Measurements from ENCODE around the gene ALOX15. TPM values are rescaled to one million over a fixed set of nuclear protein-coding genes. Genes with fewer than 3 reads are reported as not detected.
"Not testable (repeated sequence)": the region's sequence is repeated elsewhere in the genome, so short reads cannot be mapped to it uniquely, and the experiment has no call there.

ALOX15 gene
- 0.13 TPM in 1 of 2 replicates, not detected in the other for total RNA-seq (2014; rRNA removed; shearing (Covaris generic))

- no peak for DNase-seq (ENCODE audit: low spot score)
Measured at GRCh38 chr17:4641297-4642195, at the start of gene ALOX15. TSS of gene ALOX15 (minus strand) at chr17:4641678. CDS start at chr17:4641651, 27 bp downstream.

DNA sequence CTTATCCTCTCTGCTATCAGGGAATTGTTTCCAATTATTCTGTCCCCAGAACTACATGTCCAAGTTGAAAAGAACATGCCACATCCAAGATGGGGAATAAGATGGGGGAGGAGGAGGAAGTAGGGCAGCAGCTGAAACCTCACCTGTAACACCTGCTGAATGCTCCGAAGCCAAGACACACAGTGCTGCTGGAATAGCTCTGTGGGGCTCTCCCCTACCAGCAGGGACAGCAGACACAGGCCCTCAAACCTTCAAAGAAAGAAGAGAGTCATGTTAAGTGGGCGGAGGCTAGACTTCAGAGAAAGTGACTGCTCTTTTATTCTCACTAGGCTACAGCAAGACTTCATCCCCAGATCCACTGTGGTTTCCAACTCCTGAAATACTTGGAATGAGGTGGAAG, 49.3 kb upstream of the ALOX15 start:
- no peak for DNase-seq (ENCODE audit: low spot score)

GRCh38 chr17:4689872-4690271, 48.4 kb upstream of the ALOX15 start:
- DNase-seq (ENCODE audit: low spot score), result not testable (repeated sequence)

DNA sequence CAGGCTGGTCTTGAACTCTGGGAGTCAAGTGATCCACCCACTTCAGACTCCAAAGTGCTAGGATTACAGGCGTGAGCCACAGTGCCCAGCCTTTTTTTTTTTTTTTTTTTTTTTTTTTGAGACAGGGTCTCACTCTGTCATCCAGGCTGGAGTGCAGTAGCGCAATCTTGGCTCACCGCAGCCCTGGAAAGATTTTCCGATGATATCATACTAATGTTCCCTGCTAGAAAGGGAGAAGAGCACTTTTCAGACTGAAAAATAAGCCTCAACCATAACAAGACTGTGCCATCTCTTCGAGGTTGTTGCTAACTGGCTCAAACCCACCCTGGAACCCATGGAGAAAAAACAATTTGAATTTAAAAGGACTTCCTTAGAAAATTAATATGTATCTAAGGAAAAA, 42.3 kb upstream of the ALOX15 start:
- DNase-seq (ENCODE audit: low spot score), result not testable (repeated sequence)

- peak; percentile 61 for DNase-seq (ENCODE audit: low spot score)
Measured at GRCh38 chr17:4679658-4680057, 38.2 kb upstream of the ALOX15 start.

DNA sequence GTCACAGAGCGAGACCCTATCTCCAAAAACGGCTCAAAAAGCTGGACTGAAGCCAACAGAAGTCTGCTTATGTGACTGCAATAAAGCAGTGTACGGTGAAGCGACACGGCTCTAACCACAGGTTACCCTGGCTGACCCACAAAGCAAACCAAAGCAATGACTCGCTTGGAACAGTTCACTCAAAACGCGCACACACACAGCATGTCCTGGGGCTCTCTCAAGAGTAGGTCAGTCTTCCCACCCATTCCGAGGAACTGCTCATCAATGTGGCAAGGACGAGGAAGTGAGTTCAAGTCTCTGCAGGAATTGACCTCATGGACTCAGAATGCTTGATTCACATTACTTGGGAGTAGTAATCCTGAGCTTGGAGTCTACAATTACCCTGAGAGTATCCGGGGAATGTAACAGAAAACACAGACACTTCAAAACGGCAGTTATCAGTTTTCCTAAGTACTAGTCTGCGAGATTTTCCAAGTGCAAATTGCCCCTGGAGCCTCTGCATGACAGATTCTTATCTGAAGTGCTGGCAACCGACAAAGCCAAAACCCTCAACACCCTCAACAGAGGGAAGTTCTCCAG, 37.1 kb upstream of the ALOX15 start:
- DNase-seq (ENCODE audit: low spot score), result peak; percentile 19

GRCh38 chr17:4676791-4677190, 35.3 kb upstream of the ALOX15 start:
- DNase-seq (ENCODE audit: low spot score), result no peak

GRCh38 chr17:4675791-4676190, 34.3 kb upstream of the ALOX15 start:
- no peak for DNase-seq (ENCODE audit: low spot score)

- no peak for DNase-seq (ENCODE audit: low spot score)
Measured at GRCh38 chr17:4674685-4674998, 33.2 kb upstream of the ALOX15 start.

DNA sequence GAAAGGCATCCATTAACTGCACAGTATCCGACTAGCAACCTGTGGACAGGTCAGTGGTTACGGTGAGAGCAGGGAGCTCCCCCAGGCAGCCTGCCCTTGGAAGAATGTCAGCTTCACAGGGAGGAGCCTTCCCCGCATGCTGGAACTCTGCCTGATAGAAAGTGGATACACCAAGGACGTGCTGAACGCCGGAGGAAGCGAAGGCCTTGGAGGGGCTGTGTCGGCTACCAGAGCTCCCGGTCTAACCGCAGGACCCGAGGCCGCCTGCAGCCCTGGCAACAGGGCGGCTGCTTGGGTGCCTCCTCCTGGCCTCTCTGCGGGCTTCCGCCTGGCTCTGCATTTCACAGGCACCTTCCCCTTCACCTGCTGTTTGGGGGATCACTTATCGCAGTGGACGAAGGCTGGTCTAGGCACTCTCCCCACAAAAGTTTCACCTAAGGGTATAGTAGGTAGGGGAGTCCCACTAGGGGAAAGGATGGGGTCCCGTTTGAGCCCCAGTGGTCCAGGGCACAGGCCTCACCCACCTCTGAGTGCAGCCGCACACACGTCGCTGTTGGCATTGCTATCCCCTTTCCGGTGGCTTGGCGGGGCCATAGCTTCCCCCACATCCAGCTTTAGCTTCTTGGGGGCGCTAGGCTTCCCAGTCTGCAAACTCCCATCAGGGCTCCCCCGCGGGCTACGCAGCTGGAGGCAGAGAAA, 32.7 kb upstream of the ALOX15 start:
- DNase-seq (ENCODE audit: low spot score), result no peak

DNA sequence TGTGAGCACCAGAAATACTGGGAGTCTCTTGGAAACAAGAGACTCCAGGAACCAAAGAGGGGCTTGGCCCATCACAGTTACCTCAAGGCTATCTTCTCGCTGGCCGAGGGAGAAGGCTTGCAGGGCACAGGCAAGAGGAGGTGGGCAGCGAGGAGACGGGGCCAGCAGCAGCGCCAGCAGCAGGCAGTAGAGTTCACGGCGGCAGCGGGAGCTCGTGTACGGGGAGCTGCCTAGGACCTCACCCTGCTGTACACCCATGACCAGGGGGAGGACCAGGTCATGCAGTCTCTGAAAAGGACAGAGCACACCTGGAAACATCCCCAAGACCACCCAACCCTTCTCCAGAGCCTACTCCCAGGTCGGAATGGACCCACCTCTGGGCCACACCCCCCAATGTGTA, 31.7 kb upstream of the ALOX15 start:
- DNase-seq (ENCODE audit: low spot score), result no peak

- no peak for DNase-seq (ENCODE audit: low spot score)
Measured at GRCh38 chr17:4672751-4673150, 31.3 kb upstream of the ALOX15 start.

DNA sequence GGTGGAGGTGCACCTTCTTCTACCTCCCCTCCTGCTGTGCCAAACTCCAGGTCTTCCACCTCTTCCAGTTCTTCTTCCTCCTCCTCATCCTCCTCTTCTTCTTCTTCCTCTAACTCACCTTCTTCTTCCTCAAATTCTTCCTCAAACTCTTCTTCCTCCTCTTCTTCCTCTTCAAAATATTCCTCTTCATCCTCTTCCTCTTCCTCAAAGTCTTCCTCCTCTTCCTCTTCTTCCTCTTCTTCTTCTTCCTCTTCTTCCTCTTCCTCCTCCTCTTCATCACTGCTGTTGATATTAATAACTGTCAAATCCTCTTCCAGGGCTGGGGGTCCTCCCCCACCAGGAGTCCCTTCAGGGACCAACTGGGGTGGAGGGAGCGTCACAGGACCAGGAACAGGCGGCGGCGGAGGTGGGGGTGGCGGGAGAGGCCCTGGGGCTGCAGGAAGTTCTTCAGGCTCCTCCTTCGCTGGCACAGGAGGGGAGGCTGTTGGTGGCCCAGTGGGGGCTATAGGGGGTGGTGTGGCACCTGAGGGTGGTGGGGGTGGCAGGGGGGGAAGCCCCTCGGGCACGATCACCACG, 30.7 kb upstream of the ALOX15 start:
- no peak for DNase-seq (ENCODE audit: low spot score)

DNA sequence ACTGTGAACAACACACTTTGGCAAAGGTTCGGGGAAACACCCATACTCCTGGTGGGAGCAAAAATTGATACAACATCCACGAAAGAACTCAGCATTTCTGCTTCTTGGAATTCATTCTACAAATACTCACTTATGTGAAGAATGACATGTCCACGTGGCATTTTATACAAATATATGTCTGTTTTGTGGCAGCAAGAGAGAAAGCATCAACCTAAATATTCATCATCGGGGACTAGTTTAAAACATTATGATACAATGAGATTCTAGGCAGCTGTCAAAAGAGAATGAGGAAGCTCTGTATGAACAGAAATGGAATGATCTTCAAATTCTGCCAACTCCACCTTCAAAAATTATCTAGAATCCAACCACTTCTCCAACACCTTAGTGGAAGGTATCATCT, 25.7 kb upstream of the ALOX15 start:
- DNase-seq (ENCODE audit: low spot score), result no peak

DNA sequence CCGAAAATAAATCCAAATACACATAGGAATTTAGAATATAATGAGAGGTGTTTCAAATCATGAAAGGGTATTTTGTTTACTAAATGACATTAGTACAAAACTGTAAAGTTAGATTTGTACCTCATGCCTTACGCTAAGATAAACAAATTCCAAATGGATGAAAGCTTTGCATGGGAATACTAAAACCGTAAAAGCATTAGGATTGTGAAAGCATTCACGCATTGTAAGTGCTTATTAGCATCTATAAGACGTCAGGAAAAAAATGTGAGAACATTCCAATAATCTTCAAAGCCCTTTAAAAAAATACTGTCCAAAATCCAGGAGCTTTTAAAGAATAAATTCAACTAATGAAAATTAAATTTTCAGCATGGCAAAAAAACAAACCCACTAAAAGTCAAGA, 24.8 kb upstream of the ALOX15 start:
- no peak for DNase-seq (ENCODE audit: low spot score)

GRCh38 chr17:4665027-4665426, 23.5 kb upstream of the ALOX15 start:
- no peak for DNase-seq (ENCODE audit: low spot score)

DNA sequence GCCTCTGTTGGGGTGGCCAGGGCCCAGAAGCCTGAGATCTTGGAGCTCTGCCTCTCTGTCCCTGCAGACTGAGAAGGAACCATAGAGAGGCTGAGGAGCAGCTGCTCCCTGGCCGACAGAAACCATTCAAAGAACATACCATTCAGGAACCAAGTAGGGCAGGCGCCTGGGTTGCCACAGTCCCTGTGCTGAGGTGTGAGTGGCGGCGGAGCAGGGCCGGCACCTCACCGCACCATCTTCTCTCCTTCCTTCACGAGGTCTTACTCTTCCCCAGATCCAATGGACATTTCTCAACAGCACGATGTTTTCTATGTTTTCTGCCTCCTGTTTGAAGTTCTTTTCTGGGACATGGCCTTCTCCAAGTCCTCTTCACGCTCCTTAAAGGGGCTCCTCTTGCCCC, 22.8 kb upstream of the ALOX15 start:
- no peak for DNase-seq (ENCODE audit: low spot score)

- DNase-seq (ENCODE audit: low spot score), result no peak
Measured at GRCh38 chr17:4663711-4664110, 22.2 kb upstream of the ALOX15 start.

GRCh38 chr17:4658478-4659305, 17.2 kb upstream of the ALOX15 start:
- no peak for DNase-seq (ENCODE audit: low spot score)

- no peak for DNase-seq (ENCODE audit: low spot score)
Measured at GRCh38 chr17:4657678-4658077, 16.2 kb upstream of the ALOX15 start.

GRCh38 chr17:4655933-4656332, 14.5 kb upstream of the ALOX15 start:
- not testable (repeated sequence) for DNase-seq (ENCODE audit: low spot score)

All from HT-29 (cell line).